Measurements from ENCODE around the gene FTO.

FTO gene

DNA sequence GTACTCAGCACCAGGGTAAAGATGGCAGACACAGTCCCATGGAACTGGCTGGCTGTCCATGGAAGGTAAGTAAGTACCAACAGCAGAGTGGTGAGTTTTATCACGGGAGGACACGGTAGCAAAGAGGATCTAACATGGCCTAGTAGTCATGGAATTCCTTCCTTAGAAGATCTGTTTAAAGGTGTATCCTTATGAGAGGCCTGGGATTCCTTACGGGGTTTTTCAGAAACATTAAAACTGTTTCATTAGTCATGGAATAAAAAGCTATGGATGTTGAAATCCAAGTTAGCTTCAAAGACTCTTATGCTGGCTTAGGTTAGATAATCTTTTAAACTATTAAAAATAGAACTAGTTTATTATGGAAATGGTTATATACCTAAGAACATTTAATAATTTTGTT lies 7.4 kb downstream of the FTO start:
- H3K27me3 ChIP-seq (ENCODE audit: insufficient read depth, low read depth): no peaks in the 10 kb centered on the region
- H3K36me3 ChIP-seq (ENCODE audit: insufficient read depth): no peaks in the 10 kb centered on the region
- H3K27ac ChIP-seq: no peak overlapping the region
- no peak overlapping the region for H3K4me3 ChIP-seq (IDR thresholded peaks at IDR 0.05; ENCODE audit: insufficient read depth, low read depth, low read length)
- peaks cover 2% of the 10 kb centered on the region; the same call in 1 of the 2 replicates for H3K79me2 ChIP-seq (ENCODE audit: insufficient read depth, low read depth)
- H3K4me1 ChIP-seq (ENCODE audit: low read depth, poor library complexity, severe bottlenecking): peaks cover 4% of the 10 kb centered on the region
- H3K9ac ChIP-seq: no peak overlapping the region
- H2AFZ ChIP-seq (ENCODE audit: low read depth): no peak overlapping the region
- TF ChIP-seq, protein P1, sequence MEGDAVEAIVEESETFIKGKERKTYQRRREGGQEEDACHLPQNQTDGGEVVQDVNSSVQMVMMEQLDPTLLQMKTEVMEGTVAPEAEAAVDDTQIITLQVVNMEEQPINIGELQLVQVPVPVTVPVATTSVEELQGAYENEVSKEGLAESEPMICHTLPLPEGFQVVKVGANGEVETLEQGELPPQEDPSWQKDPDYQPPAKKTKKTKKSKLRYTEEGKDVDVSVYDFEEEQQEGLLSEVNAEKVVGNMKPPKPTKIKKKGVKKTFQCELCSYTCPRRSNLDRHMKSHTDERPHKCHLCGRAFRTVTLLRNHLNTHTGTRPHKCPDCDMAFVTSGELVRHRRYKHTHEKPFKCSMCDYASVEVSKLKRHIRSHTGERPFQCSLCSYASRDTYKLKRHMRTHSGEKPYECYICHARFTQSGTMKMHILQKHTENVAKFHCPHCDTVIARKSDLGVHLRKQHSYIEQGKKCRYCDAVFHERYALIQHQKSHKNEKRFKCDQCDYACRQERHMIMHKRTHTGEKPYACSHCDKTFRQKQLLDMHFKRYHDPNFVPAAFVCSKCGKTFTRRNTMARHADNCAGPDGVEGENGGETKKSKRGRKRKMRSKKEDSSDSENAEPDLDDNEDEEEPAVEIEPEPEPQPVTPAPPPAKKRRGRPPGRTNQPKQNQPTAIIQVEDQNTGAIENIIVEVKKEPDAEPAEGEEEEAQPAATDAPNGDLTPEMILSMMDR (conservative IDR thresholded peaks at IDR 0.05; ENCODE audit: low read depth, low read length): no peak
- no peak overlapping the region for H3K4me2 ChIP-seq
- no peaks in the 10 kb centered on the region for H4K20me1 ChIP-seq (ENCODE audit: insufficient read depth)

DNA sequence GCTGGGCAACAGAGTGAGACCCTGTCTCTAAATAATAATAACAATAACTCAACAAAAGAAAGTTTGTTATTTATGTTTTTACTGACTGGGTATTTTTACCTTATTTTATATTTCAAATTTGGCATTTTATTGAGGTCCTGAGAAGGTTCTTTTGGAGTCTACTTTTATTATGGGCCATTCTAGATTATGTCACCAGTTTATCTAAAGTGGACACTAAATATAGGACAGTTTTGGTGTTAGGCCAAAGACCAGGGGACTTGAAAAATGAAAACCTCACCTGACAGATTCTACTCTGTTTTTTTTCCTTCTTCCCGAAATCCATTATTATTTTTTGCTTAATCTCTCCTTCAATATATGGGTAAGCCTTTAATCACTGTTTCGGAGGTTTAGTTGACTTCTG lies 8.1 kb downstream of the FTO start:
- peaks cover 4% of the 10 kb centered on the region for H3K4me1 ChIP-seq (ENCODE audit: low read depth, poor library complexity, severe bottlenecking)
- no peaks in the 10 kb centered on the region; the same call in 1 of the 2 replicates for H3K79me2 ChIP-seq (ENCODE audit: insufficient read depth, low read depth)

DNA sequence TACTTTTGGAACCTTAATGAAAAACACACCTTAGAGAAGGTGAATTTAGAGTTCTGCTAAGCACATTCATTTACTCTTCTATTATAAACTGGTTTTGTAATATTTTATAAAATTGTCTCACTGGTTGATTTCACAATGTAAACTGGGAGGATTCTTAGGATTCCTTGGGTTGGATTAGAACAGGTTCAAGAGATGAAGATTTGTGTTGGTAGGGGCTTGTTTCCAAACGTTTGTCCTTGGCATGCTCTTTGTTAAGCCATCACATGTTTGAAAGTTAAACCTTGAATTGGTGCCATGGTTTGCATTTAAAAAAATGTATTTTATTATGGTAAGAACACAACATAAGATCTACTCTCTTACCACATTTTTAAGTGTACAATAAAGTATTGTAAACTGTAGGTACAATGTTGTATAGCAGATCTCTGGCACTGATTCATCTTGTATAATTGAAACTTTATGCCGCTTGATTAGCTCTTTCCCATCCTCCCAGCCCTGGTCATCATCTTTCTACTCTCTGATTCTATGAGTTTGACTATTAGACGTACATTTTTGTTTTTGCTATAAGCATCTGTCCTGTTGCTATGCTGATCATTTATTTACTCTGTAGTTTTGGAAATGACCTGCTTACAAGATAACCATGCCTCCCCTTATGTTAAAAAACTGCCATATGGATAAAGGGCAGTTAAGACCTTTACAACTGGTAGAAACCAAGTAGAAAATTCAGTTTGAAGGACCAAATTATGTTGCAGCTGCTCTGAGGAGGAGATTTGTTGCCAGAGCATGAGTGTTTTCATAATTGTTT lies 9.6 kb downstream of the FTO start:
- no peaks in the 10 kb centered on the region for H3K27me3 ChIP-seq (ENCODE audit: insufficient read depth, low read depth)
- peaks cover 4% of the 10 kb centered on the region for H3K4me1 ChIP-seq (ENCODE audit: low read depth, poor library complexity, severe bottlenecking)
- H3K9ac ChIP-seq: no peak overlapping the region
- no peak overlapping the region for H3K4me3 ChIP-seq (IDR thresholded peaks at IDR 0.05; ENCODE audit: insufficient read depth, low read depth, low read length)
- no peak overlapping the region for H3K4me2 ChIP-seq
- H2AFZ ChIP-seq (ENCODE audit: low read depth): no peak overlapping the region
- no peaks in the 10 kb centered on the region for H3K36me3 ChIP-seq (ENCODE audit: insufficient read depth)
- peaks cover 6% of the 10 kb centered on the region; the same call in 1 of the 2 replicates for H3K79me2 ChIP-seq (ENCODE audit: insufficient read depth, low read depth)
- TF ChIP-seq, protein P1 (conservative IDR thresholded peaks at IDR 0.05; ENCODE audit: low read depth, low read length): no peak
- H3K27ac ChIP-seq: no peak overlapping the region
- no peaks in the 10 kb centered on the region for H4K20me1 ChIP-seq (ENCODE audit: insufficient read depth)

More for the DNA sequence above, 8.1 kb downstream of the FTO start:
- Histone ChIP-seq H4K20me1 (ENCODE audit: insufficient read depth) (no peaks in the 10 kb centered on the region), H2AFZ (ENCODE audit: low read depth) (no peak overlapping the region), H3K36me3 (ENCODE audit: insufficient read depth) (no peaks in the 10 kb centered on the region), H3K4me3 (IDR thresholded peaks at IDR 0.05; ENCODE audit: insufficient read depth, low read depth, low read length) (no peak overlapping the region), H3K27ac (no peak overlapping the region), H3K4me2 (no peak overlapping the region), H3K27me3 (ENCODE audit: insufficient read depth, low read depth) (no peaks in the 10 kb centered on the region), H3K9ac (no peak overlapping the region)
- TF ChIP-seq, protein P1 (conservative IDR thresholded peaks at IDR 0.05; ENCODE audit: low read depth, low read length): no peak

DNA sequence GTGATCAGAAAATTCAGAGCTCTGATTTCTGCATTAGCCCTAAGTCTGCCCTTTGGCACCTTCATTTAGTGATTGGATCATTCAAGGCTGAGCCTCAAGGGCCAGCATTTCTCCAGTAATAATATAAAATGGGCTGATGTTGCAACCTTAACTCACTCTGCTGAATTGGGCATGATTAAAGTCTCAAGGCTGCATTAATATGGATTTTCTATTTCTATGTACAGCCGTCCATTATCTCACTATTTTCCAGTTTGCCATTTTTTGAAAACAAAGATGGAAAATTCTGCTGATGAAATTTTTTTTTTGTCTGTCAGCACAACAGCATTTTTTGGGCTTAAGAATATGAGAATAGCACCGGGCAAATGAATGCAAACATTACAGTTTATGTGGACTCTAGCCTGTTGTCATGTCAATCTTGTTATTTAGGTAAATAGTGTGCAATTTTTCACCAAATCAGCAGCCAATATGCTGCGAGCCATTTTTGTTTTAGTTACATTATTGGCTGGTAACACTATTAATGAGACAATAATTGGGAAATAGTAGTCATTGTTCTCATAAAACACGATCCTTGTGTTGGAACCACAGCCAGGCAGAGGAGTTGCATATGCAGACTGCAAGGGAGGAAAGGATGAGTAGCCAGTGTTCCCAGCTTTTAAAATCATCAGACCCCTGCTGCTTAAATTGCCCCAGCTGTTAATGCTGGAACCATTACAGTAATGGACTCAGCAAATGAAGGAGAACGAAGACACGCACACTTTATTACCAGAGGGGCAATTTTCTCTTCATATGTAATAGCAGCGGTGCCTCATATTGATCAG lies 10.5 kb downstream of the FTO start:
- Histone ChIP-seq H4K20me1 (ENCODE audit: insufficient read depth) (no peaks in the 10 kb centered on the region), H2AFZ (ENCODE audit: low read depth) (no peak overlapping the region), H3K27ac (no peak overlapping the region), H3K4me3 (IDR thresholded peaks at IDR 0.05; ENCODE audit: insufficient read depth, low read depth, low read length) (no peak overlapping the region), H3K27me3 (ENCODE audit: insufficient read depth, low read depth) (no peaks in the 10 kb centered on the region), H3K36me3 (ENCODE audit: insufficient read depth) (no peaks in the 10 kb centered on the region), H3K4me1 (ENCODE audit: low read depth, poor library complexity, severe bottlenecking) (peaks cover 4% of the 10 kb centered on the region), H3K4me2 (no peak overlapping the region), H3K79me2 (ENCODE audit: insufficient read depth, low read depth) (peaks cover 12% of the 10 kb centered on the region; the same call in 1 of the 2 replicates), H3K9ac (no peak overlapping the region)
- TF ChIP-seq, protein P1 (conservative IDR thresholded peaks at IDR 0.05; ENCODE audit: low read depth, low read length): no peak
